Activated naive CD8-positive, alpha-beta T cell treated with anti-CD3 and anti-CD28 coated beads, Interleukin-2, amount 10 ng/mL, durations not matched to agents 7 days and 5 days (primary cell): ENCODE results near the gene LILRA6. TPM values are rescaled to one million over a fixed set of nuclear protein-coding genes. Genes with fewer than 3 reads are reported as not detected.

ENCODE experiments used
- ATAC-seq: fragments of 150-1000 bp; cut with Tn5 transposase; one replicate; pipeline ENCODE4 v1.10.0; 2021; ENCODE audit warnings: low read depth, moderate library complexity
- POLR2A ChIA-PET: fragments of 350-600 bp; sonication (Branson Sonifier 250); formaldehyde crosslinking; loops from one replicate; lab custom pipeline; 2021; ENCODE audit warnings: antibody characterized with exemption; lab: Charles Lee
- DNase-seq: peaks from one replicate; pipeline ENCODE4 v3.0.0; 2021
- H3K27ac Mint-ChIP-seq: one replicate; pipeline ENCODE4 v1.8.0; 2022; ENCODE audit warnings: mild to moderate bottlenecking, mixed read lengths
- H3K27me3 Mint-ChIP-seq: one replicate; pipeline ENCODE4 v1.8.0; 2022; ENCODE audit warnings: mild to moderate bottlenecking, moderate library complexity, mixed read lengths
- H3K36me3 Mint-ChIP-seq: one replicate; pipeline ENCODE4 v1.8.0; 2021; ENCODE audit warnings: mild to moderate bottlenecking, mixed read lengths
- H3K4me1 Mint-ChIP-seq: one replicate; pipeline ENCODE4 v1.8.0; 2021; ENCODE audit warnings: mixed read lengths
- H3K4me3 Mint-ChIP-seq: one replicate; pipeline ENCODE4 v1.8.0; 2022; ENCODE audit warnings: mild to moderate bottlenecking, moderate library complexity, mixed read lengths
- H3K9me3 Mint-ChIP-seq: one replicate; pipeline ENCODE4 v1.8.0; 2021; ENCODE audit warnings: mixed read lengths
- microRNA-seq: library from miRNA; unstranded; fragments of <30 nt; microRNA quantifications from one replicate; pipeline ENCODE4 v1.2.0, GENCODE V29; 2022
- total RNA-seq, 2 experiments: library from RNA; stranded (reverse); gene quantifications; one replicate each; pipeline ENCODE4 v1.2.3, GENCODE V29; 2021

LILRA6 gene
- total RNA-seq, 2 experiments from 2014 or later: 0.60 to 0.64 TPM

DNA sequence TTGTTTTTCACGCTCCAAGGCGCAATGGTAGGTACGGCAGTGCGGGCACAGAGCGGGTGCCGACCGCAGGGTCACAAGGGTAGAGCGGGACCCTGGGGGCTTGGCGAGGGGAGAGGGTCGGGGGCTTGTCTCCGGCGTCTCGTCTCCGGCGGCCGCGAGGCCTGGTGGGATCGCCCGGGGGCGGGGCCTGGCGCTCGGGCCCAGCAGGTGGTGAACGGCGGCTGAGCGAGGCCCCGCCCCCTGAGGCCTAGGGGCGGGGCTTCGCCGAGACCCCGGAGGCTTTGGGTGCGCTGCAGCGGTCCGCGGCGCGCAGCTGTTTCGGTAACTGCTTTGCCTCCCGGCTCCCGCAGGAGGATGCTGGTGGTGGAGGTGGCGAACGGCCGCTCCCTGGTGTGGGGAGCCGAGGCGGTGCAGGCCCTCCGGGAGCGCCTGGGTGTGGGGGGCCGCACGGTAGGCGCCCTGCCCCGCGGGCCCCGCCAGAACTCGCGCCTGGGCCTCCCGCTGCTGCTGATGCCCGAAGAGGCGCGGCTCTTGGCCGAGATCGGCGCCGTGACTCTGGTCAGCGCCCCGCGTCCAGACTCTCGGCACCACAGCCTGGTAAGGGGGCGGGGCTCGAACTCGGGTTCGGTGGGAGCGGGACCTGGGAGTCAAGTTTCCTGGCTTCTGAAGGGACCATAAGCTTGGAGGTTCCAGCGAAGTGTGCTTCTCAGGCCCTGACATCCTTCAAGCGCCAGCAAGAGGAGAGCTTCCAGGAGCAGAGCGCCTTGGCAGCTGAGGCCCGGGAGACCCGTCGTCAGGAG, 51.4 kb downstream of the LILRA6 start, which contains the start of gene TSEN34:
TSEN34 (plus strand) TSS at position 298 of the 800 bp plus-strand sequence; CDS start at position 355, 57 bp downstream.
- DNase-seq (peak; percentile 97), ATAC-seq (peak; percentile 15)
- H3K4me1 Mint-ChIP-seq: peaks cover 22% of the 10 kb centered on the region
- peak within 1 kb of the TSS; percentile 93 for H3K4me3 Mint-ChIP-seq
- H3K9me3 Mint-ChIP-seq: no peaks in the 10 kb centered on the region
- H3K27ac Mint-ChIP-seq: peak within 1 kb of the TSS; percentile 97
- no peaks in the 10 kb centered on the region for H3K27me3 Mint-ChIP-seq
- H3K36me3 Mint-ChIP-seq: peaks cover 12% of the 10 kb centered on the region
- POLR2A ChIA-PET: interaction anchor here (0.7 to 6.7 kb wide), 9 partner anchors 9 to 1089 kb away, joined by 3 to 106 read pairs (median 7); partner anchors contain the start of genes CNOT3, LENG1, PRPF31 and RPS9

DNA sequence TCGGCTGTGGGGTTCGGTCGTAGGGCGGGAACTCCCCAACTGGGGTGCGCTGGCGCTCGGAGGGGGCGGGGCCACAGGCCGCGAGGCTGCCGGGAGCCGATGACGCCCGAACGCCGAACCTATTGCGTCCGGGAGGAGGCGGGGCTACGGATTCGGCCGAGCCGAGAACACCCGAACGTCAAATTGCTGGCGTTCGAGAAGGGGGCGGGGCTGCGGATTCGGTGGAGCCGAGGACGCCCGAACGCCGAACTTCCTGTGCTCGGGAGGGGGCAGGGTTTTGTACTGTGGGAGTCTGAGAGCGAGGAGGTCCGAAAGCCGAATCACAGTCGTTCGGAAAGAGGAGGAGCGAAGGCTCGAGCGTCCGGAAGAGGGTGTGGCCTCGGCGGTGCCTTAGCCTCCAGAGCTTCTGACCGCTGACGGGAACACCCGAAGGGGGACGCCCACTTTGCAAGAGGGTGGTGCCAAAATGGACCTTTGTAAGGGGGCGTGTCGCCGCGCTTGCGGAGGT, 52.0 kb downstream of the LILRA6 start:
- H3K4me1 Mint-ChIP-seq: peaks cover 22% of the 10 kb centered on the region
- peaks cover 13% of the 10 kb centered on the region for H3K36me3 Mint-ChIP-seq
- POLR2A ChIA-PET: interaction anchor here (0.6 to 6.7 kb wide), 8 partner anchors 10 to 1090 kb away, joined by 3 to 106 read pairs (median 4); partner anchors contain the start of genes CNOT3, LENG1, PRPF31 and RPS9
- peak overlapping the region; percentile 97 for H3K27ac Mint-ChIP-seq
- peak overlapping the region; percentile 93 for H3K4me3 Mint-ChIP-seq
- DNase-seq (peak; percentile 100), ATAC-seq (peak; percentile 58)
- H3K9me3 Mint-ChIP-seq: no peaks in the 10 kb centered on the region
- no peaks in the 10 kb centered on the region for H3K27me3 Mint-ChIP-seq

- Mint-ChIP-seq H3K9me3 (no peaks in the 10 kb centered on the region), H3K4me1 (peaks cover 22% of the 10 kb centered on the region), H3K36me3 (peaks cover 10% of the 10 kb centered on the region), H3K4me3 (peak overlapping the region; percentile 93), H3K27me3 (no peaks in the 10 kb centered on the region), H3K27ac (peak overlapping the region; percentile 97)
- ATAC-seq: peak; percentile 64
- DNase-seq: peak; percentile 100
- POLR2A ChIA-PET: interaction anchor here (0.6 to 6.7 kb wide), 21 partner anchors 10 to 1465 kb away, joined by 3 to 106 read pairs (median 5); partner anchors contain the start of genes CNOT3, LENG1, LENG8 and PRPF31
Measured at GRCh38 chr19:54189735-54190502, 52.7 kb downstream of the LILRA6 start.

- H3K9me3 Mint-ChIP-seq: no peaks in the 10 kb centered on the region
- peak within 1 kb of the TSS; percentile 97 for H3K27ac Mint-ChIP-seq
- H3K27me3 Mint-ChIP-seq: no peaks in the 10 kb centered on the region
- peaks cover 22% of the 10 kb centered on the region for H3K4me1 Mint-ChIP-seq
- DNase-seq (no peak), ATAC-seq (peak; percentile 5)
- POLR2A ChIA-PET: interaction anchor here (0.6 to 6.7 kb wide), 17 partner anchors 11 to 1465 kb away, joined by 3 to 106 read pairs (median 5); partner anchors contain the start of genes CNOT3, LENG1, LENG8 and RPS9
- H3K36me3 Mint-ChIP-seq: peaks cover 10% of the 10 kb centered on the region
- H3K4me3 Mint-ChIP-seq: peak within 1 kb of the TSS; percentile 93
Measured at GRCh38 chr19:54189145-54189734, 53.4 kb downstream of the LILRA6 start, which contains the start of gene MBOAT7. Gene MBOAT7 (minus strand): TSS chr19:54189580. CDS start chr19:54188508, 1,072 bp downstream.

DNA sequence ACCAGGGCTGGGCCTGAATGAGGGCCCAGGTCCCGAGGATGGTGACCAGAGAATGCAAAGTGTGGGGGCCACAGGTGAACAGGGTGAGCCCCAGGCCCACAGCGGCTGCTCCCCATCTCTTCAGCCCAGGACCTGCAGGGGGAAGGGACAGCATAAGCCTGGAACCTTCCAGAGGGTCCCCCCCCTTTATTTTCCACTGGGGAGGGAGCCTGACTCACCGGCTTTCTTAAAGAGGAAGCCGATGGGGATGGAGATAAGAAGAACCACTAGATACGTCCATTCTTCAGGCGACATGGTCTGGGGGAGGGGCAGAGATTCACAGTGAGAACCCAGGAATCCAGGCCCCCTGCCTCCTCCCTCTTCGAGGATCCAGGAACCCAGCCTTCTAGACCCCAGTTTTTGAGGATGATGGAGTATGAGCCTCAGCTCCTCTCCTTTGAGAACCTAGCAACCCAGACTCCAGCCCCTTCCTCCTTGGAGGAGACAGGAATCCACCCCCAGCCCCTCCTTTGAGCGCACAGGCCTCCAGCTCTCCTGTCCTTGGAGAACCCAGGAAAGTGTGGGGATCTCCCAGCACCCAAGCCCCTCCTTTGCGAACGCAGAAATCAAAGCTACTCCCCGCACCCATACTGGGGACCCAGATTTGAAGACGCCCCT, 54.2 kb downstream of the LILRA6 start:
- Mint-ChIP-seq H3K36me3 (peaks cover 11% of the 10 kb centered on the region), H3K27me3 (no peaks in the 10 kb centered on the region), H3K4me3 (peak overlapping the region; percentile 93), H3K27ac (peak overlapping the region; percentile 81), H3K9me3 (no peaks in the 10 kb centered on the region), H3K4me1 (peaks cover 25% of the 10 kb centered on the region)
- POLR2A ChIA-PET: interaction anchor here (0.8 to 6.7 kb wide), 10 partner anchors 12 to 260 kb away, joined by 3 to 106 read pairs (median 6); partner anchors contain the start of genes LENG1, LENG8, RPS9 and TFPT
- no peak for DNase-seq
- no peak for ATAC-seq

GRCh38 chr19:54186934-54187381, 55.6 kb downstream of the LILRA6 start:
- H3K9me3 Mint-ChIP-seq: no peaks in the 10 kb centered on the region
- no peak for ATAC-seq
- POLR2A ChIA-PET: interaction anchor here (1.9 to 6.7 kb wide), 2 partner anchors 13 to 18 kb away, joined by 4 to 106 read pairs; partner anchors contain the start of gene RPS9
- peaks cover 8% of the 10 kb centered on the region for H3K36me3 Mint-ChIP-seq
- DNase-seq: no peak
- H3K4me3 Mint-ChIP-seq: peak overlapping the region; percentile 93
- H3K27me3 Mint-ChIP-seq: no peaks in the 10 kb centered on the region
- H3K4me1 Mint-ChIP-seq: peaks cover 18% of the 10 kb centered on the region
- peak overlapping the region; percentile 76 for H3K27ac Mint-ChIP-seq

Small RNA genes within 50 kb of the gene (microRNA-seq; reads per million reads assigned to microRNA genes)
- not detected for gene MIR4752

Other genes with a start within 250 kb of the LILRA6 start
- not detected for gene VSTM1, start 178.9 kb downstream of the LILRA6 start, total RNA-seq
- gene TARM1, start 161.4 kb downstream of the LILRA6 start, total RNA-seq: not detected
- 1 to 10 TPM in 1 of 2 experiments, under 1 TPM in 1; 0.96 to 1.5 TPM for gene OSCAR, start 142.0 kb downstream of the LILRA6 start, total RNA-seq
- gene NDUFA3, start 139.9 kb downstream of the LILRA6 start, total RNA-seq: 100 to 1,000 TPM; 134 to 135 TPM
- 10 to 100 TPM; 37.9 to 43.3 TPM for gene TFPT, start 127.1 kb downstream of the LILRA6 start, total RNA-seq
- 10 to 100 TPM; 66.3 to 69.3 TPM for gene PRPF31, start 127.0 kb downstream of the LILRA6 start, total RNA-seq
- gene CNOT3, start 105.0 kb downstream of the LILRA6 start, total RNA-seq: 10 to 100 TPM; 60.0 to 72.3 TPM
- gene LENG1, start 83.1 kb downstream of the LILRA6 start, total RNA-seq: 10 to 100 TPM; 10.2 to 12.8 TPM
- gene TMC4, start 69.6 kb downstream of the LILRA6 start, total RNA-seq: 1 to 10 TPM; 1.7 to 3.0 TPM
- 10 to 100 TPM; 49.0 to 52.2 TPM for gene MBOAT7, start 53.2 kb downstream of the LILRA6 start, total RNA-seq
- gene TSEN34, start 51.5 kb downstream of the LILRA6 start, total RNA-seq: 10 to 100 TPM; 16.3 to 17.4 TPM
- 1,000 to 10,000 TPM; 1,098 to 1,155 TPM for gene RPS9, start 41.9 kb downstream of the LILRA6 start, total RNA-seq
- 1 to 10 TPM in 1 of 2 experiments, under 1 TPM in 1; 0.74 to 1.3 TPM for gene LILRB3, start 19.8 kb downstream of the LILRA6 start, total RNA-seq
- gene LILRB5, start 14.5 kb upstream of the LILRA6 start, total RNA-seq: under 1 TPM; 0.28 to 0.36 TPM
- under 1 TPM; 0.55 to 0.57 TPM for gene LILRB2, start 38.3 kb upstream of the LILRA6 start, total RNA-seq
- gene LILRA5, start 70.4 kb upstream of the LILRA6 start, total RNA-seq: not detected
- gene LILRA4, start 96.4 kb upstream of the LILRA6 start, total RNA-seq: not detected
- gene LAIR1, start 122.1 kb upstream of the LILRA6 start, total RNA-seq: 10 to 100 TPM; 75.0 to 79.2 TPM
- 1 to 10 TPM; 1.1 to 1.9 TPM for gene TTYH1, start 172.7 kb upstream of the LILRA6 start, total RNA-seq
- gene LENG8, start 206.4 kb upstream of the LILRA6 start, total RNA-seq: 100 to 1,000 TPM; 338 to 359 TPM
- gene LENG9, start 221.0 kb upstream of the LILRA6 start, total RNA-seq: 1 to 10 TPM; 6.2 to 7.0 TPM
- gene CDC42EP5, start 230.5 kb upstream of the LILRA6 start, total RNA-seq: not detected